ENCODE measurements around the gene SSBP3.

SSBP3 gene

GRCh38 chr1:54407154-54407403, 885 bp upstream of the SSBP3 start:
- Histone ChIP-seq H3K36me3 (peaks cover 6 to 14% (median 11%) of the 10 kb centered on the region in 11 experiments), H3K4me2 (peak overlapping the region; percentile 87 to 100 (median 97)), H4K20me1 (peaks cover 20 to 34% (median 29%) of the 10 kb centered on the region in 11 experiments; a peak in 18 of 22 replicates), H3K27me3 (no peaks in the 10 kb centered on the region), H3K9me3 (replicated peaks in 1 of 11) (no peaks in the 10 kb centered on the region), H3K27ac (peak overlapping the region in 10 of 11 experiments; percentile 53 to 91 (median 76); a peak in 18 of 22 replicates), H3K4me3 (peak overlapping the region; percentile 69 to 84 (median 76)), H3K4me1 (peaks cover 52 to 73% (median 58%) of the 10 kb centered on the region in 10 experiments), H3K9ac (peak overlapping the region; percentile 61 to 84 (median 81))
- TF ChIP-seq Cebpa-rat (IDR thresholded peaks at IDR 0.05), result no peak

GRCh38 chr1:54405898-54406293, 298 bp downstream of the SSBP3 start:
- Histone ChIP-seq H3K36me3 (peaks cover 18 to 26% (median 23%) of the 10 kb centered on the region in 11 experiments), H3K27ac (peak overlapping the region in 10 of 11 experiments; percentile 11 to 83 (median 52); a peak in 15 of 22 replicates), H3K4me2 (peak overlapping the region in 7 of 11 experiments; percentile 22 to 88 (median 73); a peak in 10 of 22 replicates), H4K20me1 (peaks cover 20 to 44% (median 34%) of the 10 kb centered on the region in 11 experiments; a peak in 18 of 22 replicates), H3K4me3 (peak overlapping the region; percentile 69 to 84 (median 76)), H3K9me3 (replicated peaks in 1 of 11) (no peaks in the 10 kb centered on the region), H3K4me1 (peaks cover 49 to 66% (median 60%) of the 10 kb centered on the region in 10 experiments), H3K27me3 (no peaks in the 10 kb centered on the region), H3K9ac (peak overlapping the region; percentile 70 to 84 (median 82); a peak in 21 of 22 replicates)
- no peak for TF ChIP-seq Cebpa-rat (IDR thresholded peaks at IDR 0.05)

GRCh38 chr1:54404939-54405897, 976 bp downstream of the SSBP3 start:
- peak overlapping the region; percentile 89 to 100 (median 99) for H3K4me2 ChIP-seq
- peak overlapping the region in 9 of 11 experiments; percentile 27 to 66 (median 59); a peak in 17 of 22 replicates for H3K27ac ChIP-seq

GRCh38 chr1:54404263-54404662, 1.9 kb downstream of the SSBP3 start:
- Histone ChIP-seq H3K4me3 (peak overlapping the region; percentile 69 to 84 (median 76)), H4K20me1 (peaks cover 20 to 57% (median 34%) of the 10 kb centered on the region in 11 experiments; a peak in 19 of 22 replicates), H3K27me3 (no peaks in the 10 kb centered on the region), H3K36me3 (peaks cover 33 to 42% (median 37%) of the 10 kb centered on the region in 11 experiments), H3K4me1 (peaks cover 42 to 53% (median 48%) of the 10 kb centered on the region in 10 experiments), H3K9ac (peak overlapping the region; percentile 52 to 87 (median 79); a peak in 19 of 22 replicates), H3K9me3 (replicated peaks in 1 of 11) (no peaks in the 10 kb centered on the region), H3K4me2 (peak overlapping the region; percentile 89 to 100 (median 99)), H3K27ac (peak overlapping the region in 4 of 11 experiments; percentile 2 to 37 (median 20); a peak in 4 of 22 replicates)
- TF ChIP-seq Cebpa-rat (IDR thresholded peaks at IDR 0.05), result no peak

More at GRCh38 chr1:54404939-54405897, 976 bp downstream of the SSBP3 start:
- no peak for TF ChIP-seq Cebpa-rat (IDR thresholded peaks at IDR 0.05)
- Histone ChIP-seq H3K4me1 (peaks cover 51 to 63% (median 58%) of the 10 kb centered on the region in 10 experiments), H3K4me3 (peak overlapping the region; percentile 69 to 84 (median 76)), H3K36me3 (peaks cover 25 to 33% (median 29%) of the 10 kb centered on the region in 11 experiments), H3K27me3 (no peaks in the 10 kb centered on the region), H3K9ac (peak overlapping the region; percentile 73 to 87 (median 81)), H3K9me3 (replicated peaks in 1 of 11) (no peaks in the 10 kb centered on the region), H4K20me1 (peaks cover 20 to 50% (median 34%) of the 10 kb centered on the region in 11 experiments; a peak in 18 of 22 replicates)

- H3K9ac ChIP-seq, result peak overlapping the region; percentile 52 to 87 (median 79); a peak in 18 of 22 replicates
- H4K20me1 ChIP-seq, result peaks cover 20 to 61% (median 34%) of the 10 kb centered on the region in 11 experiments; a peak in 19 of 22 replicates
- H3K4me2 ChIP-seq, result peak overlapping the region; percentile 89 to 100 (median 99)
- no peaks in the 10 kb centered on the region for H3K9me3 ChIP-seq (replicated peaks in 1 of 11)
- peaks cover 38 to 49% (median 44%) of the 10 kb centered on the region in 10 experiments for H3K4me1 ChIP-seq
- H3K27me3 ChIP-seq, result no peaks in the 10 kb centered on the region
- peaks cover 37 to 47% (median 41%) of the 10 kb centered on the region in 11 experiments for H3K36me3 ChIP-seq
- TF ChIP-seq Cebpa-rat (IDR thresholded peaks at IDR 0.05), result no peak
- H3K4me3 ChIP-seq, result peak overlapping the region; percentile 69 to 84 (median 76)
- H3K27ac ChIP-seq, result peak overlapping the region in 6 of 11 experiments; percentile 2 to 37 (median 30); a peak in 5 of 22 replicates
Observed at GRCh38 chr1:54403808-54404261, 2.4 kb downstream of the SSBP3 start.

- H3K27ac ChIP-seq, result peak overlapping the region in 4 of 11 experiments; percentile 5 to 37 (median 30); a peak in 2 of 22 replicates
- H3K4me3 ChIP-seq, result peak overlapping the region in 9 of 10 experiments; percentile 69 to 84 (median 76); a peak in 14 of 20 replicates
- peak overlapping the region; percentile 89 to 100 (median 99) for H3K4me2 ChIP-seq
- H4K20me1 ChIP-seq, result peaks cover 20 to 66% (median 37%) of the 10 kb centered on the region in 11 experiments; a peak in 19 of 22 replicates
- H3K4me1 ChIP-seq, result peaks cover 33 to 45% (median 40%) of the 10 kb centered on the region in 10 experiments
- H3K9ac ChIP-seq, result peak overlapping the region in 10 of 11 experiments; percentile 5 to 87 (median 78); a peak in 14 of 22 replicates
- no peaks in the 10 kb centered on the region for H3K9me3 ChIP-seq (replicated peaks in 1 of 11)
- no peaks in the 10 kb centered on the region for H3K27me3 ChIP-seq
- peaks cover 41 to 51% (median 46%) of the 10 kb centered on the region in 11 experiments for H3K36me3 ChIP-seq
- no peak for TF ChIP-seq Cebpa-rat (IDR thresholded peaks at IDR 0.05)
Observed at GRCh38 chr1:54403405-54403804, 2.8 kb downstream of the SSBP3 start.

- Histone ChIP-seq H3K4me3 (0 out of 20 replicates have a peak overlapping the region, but pooled peaks of 1 of the 10 experiments have one; percentile 76), H3K4me1 (peaks cover 28 to 40% (median 35%) of the 10 kb centered on the region in 10 experiments), H3K9ac (peak overlapping the region in 1 of 11 experiments; percentile 78; a peak in 1 of 22 replicates), H3K27me3 (no peaks in the 10 kb centered on the region), H3K36me3 (peaks cover 47 to 56% (median 51%) of the 10 kb centered on the region in 11 experiments), H3K9me3 (replicated peaks in 1 of 11) (no peaks in the 10 kb centered on the region), H3K27ac (no peak overlapping the region), H4K20me1 (peaks cover 20 to 71% (median 42%) of the 10 kb centered on the region in 11 experiments; a peak in 19 of 22 replicates), H3K4me2 (peak overlapping the region; percentile 89 to 100 (median 99); a peak in 21 of 22 replicates)
- TF ChIP-seq Cebpa-rat (IDR thresholded peaks at IDR 0.05), result no peak
Observed at GRCh38 chr1:54402896-54403295, 3.3 kb downstream of the SSBP3 start.

GRCh38 chr1:54401799-54402198, 4.4 kb downstream of the SSBP3 start:
- Histone ChIP-seq H3K4me2 (peak overlapping the region in 2 of 11 experiments; percentile 3 to 15; a peak in 2 of 22 replicates), H3K9me3 (replicated peaks in 1 of 11) (no peaks in the 10 kb centered on the region), H3K27ac (no peak overlapping the region), H3K4me3 (no peak overlapping the region), H3K36me3 (peaks cover 57 to 67% (median 62%) of the 10 kb centered on the region in 11 experiments), H3K27me3 (no peaks in the 10 kb centered on the region), H3K4me1 (peaks cover 25 to 37% (median 31%) of the 10 kb centered on the region in 10 experiments), H4K20me1 (peaks cover 29 to 82% (median 53%) of the 10 kb centered on the region in 11 experiments; a peak in 19 of 22 replicates), H3K9ac (no peak overlapping the region)
- no peak for TF ChIP-seq Cebpa-rat (IDR thresholded peaks at IDR 0.05)

Measured in BLaER1 treated with 17β-estradiol and CSF1 and Interleukin-3, amounts not matched to agents 10 nM and 100 nM (cell line).